Measurements from ENCODE around the gene FAM219B.

The FAM219B gene

GRCh38 chr15:74893627-74894026 lies 13.0 kb downstream of the FAM219B start:
- H3K36me3 ChIP-seq: peaks cover 57% of the 10 kb centered on the region

GRCh38 chr15:74892931-74893330 lies 13.7 kb downstream of the FAM219B start:
- Histone ChIP-seq H3K27me3 (ENCODE audit: insufficient read depth, low read depth, severe bottlenecking) (no peaks in the 10 kb centered on the region), H3K9me3 (ENCODE audit: severe bottlenecking) (no peaks in the 10 kb centered on the region), H3K27ac (no peak overlapping the region), H3K36me3 (peaks cover 53% of the 10 kb centered on the region), H3K4me3 (ENCODE audit: low read depth, low read length) (no peak overlapping the region)
- no peak for TF ChIP-seq CTCF (IDR thresholded peaks at IDR 0.05; ENCODE audit: low read depth, low read length)
- DNase-seq: no peak

More at GRCh38 chr15:74893627-74894026, 13.0 kb downstream of the FAM219B start:
- Histone ChIP-seq H3K9me3 (ENCODE audit: severe bottlenecking) (no peaks in the 10 kb centered on the region), H3K27ac (no peak overlapping the region), H3K27me3 (ENCODE audit: insufficient read depth, low read depth, severe bottlenecking) (no peaks in the 10 kb centered on the region), H3K4me3 (ENCODE audit: low read depth, low read length) (no peak overlapping the region)
- TF ChIP-seq CTCF (IDR thresholded peaks at IDR 0.05; ENCODE audit: low read depth, low read length): no peak
- DNase-seq: no peak

GRCh38 chr15:74892313-74892712 lies 14.3 kb downstream of the FAM219B start:
- Histone ChIP-seq H3K27ac (no peak overlapping the region), H3K4me3 (ENCODE audit: low read depth, low read length) (no peak overlapping the region), H3K36me3 (peaks cover 47% of the 10 kb centered on the region), H3K9me3 (ENCODE audit: severe bottlenecking) (no peaks in the 10 kb centered on the region), H3K27me3 (ENCODE audit: insufficient read depth, low read depth, severe bottlenecking) (no peaks in the 10 kb centered on the region)
- DNase-seq: no peak
- TF ChIP-seq CTCF (IDR thresholded peaks at IDR 0.05; ENCODE audit: low read depth, low read length): no peak

GRCh38 chr15:74891469-74891868 lies 15.2 kb downstream of the FAM219B start:
- peaks cover 39% of the 10 kb centered on the region for H3K36me3 ChIP-seq
- DNase-seq: no peak
- no peaks in the 10 kb centered on the region for H3K27me3 ChIP-seq (ENCODE audit: insufficient read depth, low read depth, severe bottlenecking)
- TF ChIP-seq CTCF (IDR thresholded peaks at IDR 0.05; ENCODE audit: low read depth, low read length): no peak
- no peak overlapping the region for H3K27ac ChIP-seq
- H3K9me3 ChIP-seq (ENCODE audit: severe bottlenecking): no peaks in the 10 kb centered on the region
- no peak overlapping the region for H3K4me3 ChIP-seq (ENCODE audit: low read depth, low read length)

DNA sequence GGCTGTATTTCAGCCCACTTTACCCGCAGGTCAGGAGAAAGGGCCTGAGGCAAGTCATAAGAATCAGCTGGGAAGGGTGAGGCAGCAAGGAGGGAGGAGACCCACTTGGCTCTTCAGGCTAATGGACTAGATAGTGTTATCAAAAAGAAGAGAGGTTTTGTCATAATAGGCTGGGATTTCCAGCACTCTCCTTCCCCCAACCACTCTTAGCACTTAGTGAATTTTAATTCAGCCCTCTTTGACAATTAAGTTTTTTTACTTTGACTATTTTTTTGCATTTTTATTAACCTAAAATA lies 16.0 kb downstream of the FAM219B start:
- peak overlapping the region; percentile 95 for H3K4me3 ChIP-seq (ENCODE audit: low read depth, low read length)
- no peaks in the 10 kb centered on the region for H3K27me3 ChIP-seq (ENCODE audit: insufficient read depth, low read depth, severe bottlenecking)
- TF ChIP-seq CTCF (IDR thresholded peaks at IDR 0.05; ENCODE audit: low read depth, low read length): no peak
- H3K27ac ChIP-seq: peak overlapping the region; percentile 79; the same call in 1 of the 2 replicates
- no peak for DNase-seq
- H3K36me3 ChIP-seq: peaks cover 30% of the 10 kb centered on the region
- H3K9me3 ChIP-seq (ENCODE audit: severe bottlenecking): no peaks in the 10 kb centered on the region

GRCh38 chr15:74889883-74890664 lies 16.6 kb downstream of the FAM219B start, which contains the start of gene MPI:
Gene MPI (plus strand): TSS chr15:74890042. CDS start chr15:74890074, 32 bp downstream.
- Histone ChIP-seq H3K9me3 (ENCODE audit: severe bottlenecking) (no peaks in the 10 kb centered on the region), H3K27ac (peak within 1 kb of the TSS; percentile 79), H3K27me3 (ENCODE audit: insufficient read depth, low read depth, severe bottlenecking) (no peaks in the 10 kb centered on the region), H3K4me3 (ENCODE audit: low read depth, low read length) (peak within 1 kb of the TSS; percentile 95), H3K36me3 (peaks cover 28% of the 10 kb centered on the region)
- DNase-seq: peak; percentile 91
- no peak for TF ChIP-seq CTCF (IDR thresholded peaks at IDR 0.05; ENCODE audit: low read depth, low read length)

Measured in WERI-Rb-1 (cell line).